GM12872 (cell line): ENCODE results near the gene MPZL1.

ENCODE experiments used
- CTCF ChIP-seq: IDR thresholded peaks from 3 replicates; pipeline ENCODE4 v1.5.1; 2011; ENCODE audit warnings: low read depth, mild to moderate bottlenecking, low read length, moderate library complexity; ENCODE audit not compliant: insufficient read depth

MPZL1 gene

GRCh38 chr1:167767761-167768160 lies 46.0 kb downstream of the MPZL1 start:
- TF ChIP-seq CTCF = no peak

GRCh38 chr1:167770127-167770526 lies 48.3 kb downstream of the MPZL1 start:
- TF ChIP-seq CTCF = no peak

- TF ChIP-seq CTCF = no peak
These were observed 50.7 kb downstream of the MPZL1 start for GRCh38 chr1:167772436-167772835.

- no peak for TF ChIP-seq CTCF
These were observed 51.7 kb downstream of the MPZL1 start for GRCh38 chr1:167773516-167773915.

- no peak for TF ChIP-seq CTCF
These were observed 52.9 kb downstream of the MPZL1 start for GRCh38 chr1:167774710-167775109.

GRCh38 chr1:167775178-167775577 lies 53.4 kb downstream of the MPZL1 start:
- TF ChIP-seq CTCF = no peak

GRCh38 chr1:167776151-167776550 lies 54.4 kb downstream of the MPZL1 start:
- TF ChIP-seq CTCF = no peak
